ENCODE results near the gene CXXC5. TPM values are rescaled to one million over a fixed set of nuclear protein-coding genes. Genes with fewer than 3 reads are reported as not detected.

The CXXC5 gene
- total and polyA plus RNA-seq, 2 donors (not counting 1 experiment from before 2014, with no cell fraction given) = 18.6 to 43.9 TPM

- H3K9me3 ChIP-seq (ENCODE audit: control insufficient read depth, insufficient read depth, low read depth, low read length) = no peaks in the 10 kb centered on the region
- H3K4me2 ChIP-seq (ENCODE audit: extremely low read depth, insufficient read depth, low read length) = no peak overlapping the region
- no peak overlapping the region for H3K27ac ChIP-seq (ENCODE audit: insufficient read depth, low read length)
- H3K4me3 ChIP-seq (replicated peaks in 1 of 4; ENCODE audit: control extremely low read depth in 1 of 4, insufficient read depth in 1 of 4, low read depth in 3 of 4, low read length in 4 of 4) = no peak overlapping the region
- TF ChIP-seq EZH2 (IDR thresholded peaks at IDR 0.05; ENCODE audit: low read length, missing control alignments) = no peak
- TF ChIP-seq CTCF (conservative IDR thresholded peaks at IDR 0.05 in 1 of 2, IDR thresholded peaks at IDR 0.05 in 1 of 2; ENCODE audit: low read depth in 1 of 2, low read length in 2 of 2) = no peak
- H3K4me1 ChIP-seq (ENCODE audit: control insufficient read depth, extremely low read depth, insufficient read depth, low read length) = no peaks in the 10 kb centered on the region
- H4K20me1 ChIP-seq (ENCODE audit: control insufficient read depth, extremely low read depth, insufficient read depth, low read length) = no peaks in the 10 kb centered on the region
- H3K9ac ChIP-seq (ENCODE audit: insufficient read depth, low read length) = no peak overlapping the region
- no peaks in the 10 kb centered on the region for H3K27me3 ChIP-seq (ENCODE audit: control insufficient read depth, insufficient read depth, low read length)
- H2AFZ ChIP-seq (ENCODE audit: low read length) = no peak overlapping the region
- no peaks in the 10 kb centered on the region for H3K36me3 ChIP-seq (ENCODE audit: control insufficient read depth, insufficient read depth, low read length)
- H3K79me2 ChIP-seq (ENCODE audit: control insufficient read depth, insufficient read depth, low read length) = no peaks in the 10 kb centered on the region
- no peak for DNase-seq (ENCODE audit: low read depth in 2 of 2)
Measured at GRCh38 chr5:139731281-139731680, 83.1 kb downstream of the CXXC5 start.

- Histone ChIP-seq H3K27ac (ENCODE audit: insufficient read depth, low read length) (no peak overlapping the region), H3K9me3 (ENCODE audit: control insufficient read depth, insufficient read depth, low read depth, low read length) (no peaks in the 10 kb centered on the region), H3K27me3 (ENCODE audit: control insufficient read depth, insufficient read depth, low read length) (no peaks in the 10 kb centered on the region), H2AFZ (ENCODE audit: low read length) (no peak overlapping the region), H3K36me3 (ENCODE audit: control insufficient read depth, insufficient read depth, low read length) (no peaks in the 10 kb centered on the region), H3K79me2 (ENCODE audit: control insufficient read depth, insufficient read depth, low read length) (no peaks in the 10 kb centered on the region), H3K4me3 (replicated peaks in 1 of 4; ENCODE audit: control extremely low read depth in 1 of 4, insufficient read depth in 1 of 4, low read depth in 3 of 4, low read length in 4 of 4) (no peak overlapping the region), H3K4me2 (ENCODE audit: extremely low read depth, insufficient read depth, low read length) (no peak overlapping the region), H3K4me1 (ENCODE audit: control insufficient read depth, extremely low read depth, insufficient read depth, low read length) (no peaks in the 10 kb centered on the region), H4K20me1 (ENCODE audit: control insufficient read depth, extremely low read depth, insufficient read depth, low read length) (no peaks in the 10 kb centered on the region), H3K9ac (ENCODE audit: insufficient read depth, low read length) (no peak overlapping the region)
- no peak for DNase-seq (ENCODE audit: low read depth in 2 of 2)
- TF ChIP-seq EZH2 (IDR thresholded peaks at IDR 0.05; ENCODE audit: low read length, missing control alignments) = no peak
- no peak for TF ChIP-seq CTCF (conservative IDR thresholded peaks at IDR 0.05 in 1 of 2, IDR thresholded peaks at IDR 0.05 in 1 of 2; ENCODE audit: low read depth in 1 of 2, low read length in 2 of 2)
Measured at GRCh38 chr5:139732019-139732418, 83.9 kb downstream of the CXXC5 start.

- Histone ChIP-seq H3K4me3 (replicated peaks in 1 of 4; ENCODE audit: control extremely low read depth in 1 of 4, insufficient read depth in 1 of 4, low read depth in 3 of 4, low read length in 4 of 4) (no peak overlapping the region), H3K27ac (ENCODE audit: insufficient read depth, low read length) (no peak overlapping the region), H3K4me1 (ENCODE audit: control insufficient read depth, extremely low read depth, insufficient read depth, low read length) (no peaks in the 10 kb centered on the region), H3K27me3 (ENCODE audit: control insufficient read depth, insufficient read depth, low read length) (no peaks in the 10 kb centered on the region), H2AFZ (ENCODE audit: low read length) (no peak overlapping the region), H3K4me2 (ENCODE audit: extremely low read depth, insufficient read depth, low read length) (no peak overlapping the region), H3K79me2 (ENCODE audit: control insufficient read depth, insufficient read depth, low read length) (no peaks in the 10 kb centered on the region), H3K9ac (ENCODE audit: insufficient read depth, low read length) (no peak overlapping the region), H3K36me3 (ENCODE audit: control insufficient read depth, insufficient read depth, low read length) (no peaks in the 10 kb centered on the region), H4K20me1 (ENCODE audit: control insufficient read depth, extremely low read depth, insufficient read depth, low read length) (no peaks in the 10 kb centered on the region), H3K9me3 (ENCODE audit: control insufficient read depth, insufficient read depth, low read depth, low read length) (no peaks in the 10 kb centered on the region)
- DNase-seq (ENCODE audit: low read depth in 2 of 2) = no peak
- TF ChIP-seq CTCF (conservative IDR thresholded peaks at IDR 0.05 in 1 of 2, IDR thresholded peaks at IDR 0.05 in 1 of 2; ENCODE audit: low read depth in 1 of 2, low read length in 2 of 2) (no peak), EZH2 (IDR thresholded peaks at IDR 0.05; ENCODE audit: low read length, missing control alignments) (no peak)
Measured at GRCh38 chr5:139733010-139733688, 85.0 kb downstream of the CXXC5 start.

Other genes starting within 250 kb of the CXXC5 start
- gene SPATA24, start 244.3 kb upstream of the CXXC5 start, total RNA-seq = 6.4 and 7.4 TPM in 2 replicates
- 5.3 and 5.6 TPM in 2 replicates for gene SPATA24, start 244.3 kb upstream of the CXXC5 start, polyA plus RNA-seq
- 12.6 and 13.6 TPM in 2 replicates for gene DNAJC18, start 208.8 kb upstream of the CXXC5 start, total RNA-seq
- 9.4 and 14.6 TPM in 2 replicates for gene DNAJC18, start 208.8 kb upstream of the CXXC5 start, polyA plus RNA-seq
- gene ECSCR, start 185.6 kb upstream of the CXXC5 start, total RNA-seq = not detected in 2 replicates
- gene ECSCR, start 185.6 kb upstream of the CXXC5 start, polyA plus RNA-seq = 0.18 and 0.24 TPM in 2 replicates
- not detected in 2 replicates for gene SMIM33, start 177.3 kb upstream of the CXXC5 start, total RNA-seq
- gene SMIM33, start 177.3 kb upstream of the CXXC5 start, polyA plus RNA-seq = not detected in 2 replicates
- 35.7 and 70.2 TPM in 2 replicates for gene STING1, start 165.6 kb upstream of the CXXC5 start, total RNA-seq
- gene STING1, start 165.6 kb upstream of the CXXC5 start, polyA plus RNA-seq = 70.9 and 78.4 TPM in 2 replicates
- gene UBE2D2, start 87.0 kb upstream of the CXXC5 start, total RNA-seq = 49.1 and 62.9 TPM in 2 replicates
- gene UBE2D2, start 87.0 kb upstream of the CXXC5 start, polyA plus RNA-seq = 52.9 and 56.5 TPM in 2 replicates
- under 0.01 and 0.17 TPM in 2 replicates for gene PSD2, start 147.5 kb downstream of the CXXC5 start, total RNA-seq
- gene PSD2, start 147.5 kb downstream of the CXXC5 start, polyA plus RNA-seq = 0.05 TPM in 2 replicates